Ishikawa (cell line): Measurements from ENCODE around the gene SDE2.

Experiments used
- CREB1 ChIP-seq: IDR thresholded peaks from 2 replicates; pipeline ENCODE4 v1.6.1; 2012; ENCODE audit warnings: low read depth
- EGR1 ChIP-seq: IDR thresholded peaks from 2 replicates; pipeline ENCODE4 v1.6.1; 2012
- EP300 ChIP-seq: IDR thresholded peaks from 2 replicates; pipeline ENCODE4 v1.6.1; 2012; ENCODE audit warnings: borderline replicate concordance
- FOXM1 ChIP-seq: IDR thresholded peaks from 2 replicates; pipeline ENCODE4 v1.6.1; 2012; ENCODE audit warnings: low read depth, borderline replicate concordance
- RAD21 ChIP-seq: IDR thresholded peaks from 2 replicates; pipeline ENCODE4 v1.6.1; 2012; ENCODE audit warnings: low read depth
- TAF1 ChIP-seq: IDR thresholded peaks from 2 replicates; pipeline ENCODE4 v1.6.1; 2012; ENCODE audit warnings: low read depth, mild to moderate bottlenecking
- TCF12 ChIP-seq: IDR thresholded peaks from 2 replicates; pipeline ENCODE4 v1.6.1; 2012; ENCODE audit warnings: low read depth
- TEAD4 ChIP-seq: IDR thresholded peaks from 2 replicates; pipeline ENCODE4 v1.6.1; 2012
- YY1 ChIP-seq: IDR thresholded peaks from 2 replicates; pipeline ENCODE4 v1.6.1; 2012; ENCODE audit warnings: low read depth
- TF ChIP-seq, protein P1 (sequence below): IDR thresholded peaks from 2 replicates; pipeline ENCODE4 v1.6.1; 2012

DNA sequence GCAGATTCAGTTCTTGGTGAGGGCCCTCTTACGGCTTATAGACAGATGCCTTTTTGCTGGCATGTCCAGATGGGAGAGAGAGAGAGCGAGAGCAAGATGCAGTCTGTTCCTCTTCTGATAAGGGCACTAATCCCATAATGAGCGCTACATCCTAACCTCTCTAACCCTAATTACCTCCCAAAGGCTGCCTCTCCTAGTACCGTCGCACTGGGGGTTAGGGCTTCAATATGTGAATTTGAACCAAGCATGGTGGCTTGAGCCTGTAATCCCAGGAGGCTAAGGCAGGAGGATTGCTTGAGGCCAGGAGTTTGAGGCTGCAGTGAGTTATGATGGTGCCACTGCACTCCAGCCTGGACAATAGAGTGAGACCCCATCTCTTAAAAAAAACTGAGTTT lies 10.5 kb upstream of the SDE2 start:
- no peak for TF ChIP-seq TEAD4
- TF ChIP-seq CREB1 = no peak
- no peak for TF ChIP-seq YY1
- TF ChIP-seq TAF1 = no peak
- TF ChIP-seq TCF12 = no peak
- TF ChIP-seq RAD21 = no peak
- no peak for TF ChIP-seq EGR1
- TF ChIP-seq, protein P1, sequence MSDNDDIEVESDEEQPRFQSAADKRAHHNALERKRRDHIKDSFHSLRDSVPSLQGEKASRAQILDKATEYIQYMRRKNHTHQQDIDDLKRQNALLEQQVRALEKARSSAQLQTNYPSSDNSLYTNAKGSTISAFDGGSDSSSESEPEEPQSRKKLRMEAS = no peak
- no peak for TF ChIP-seq EP300
- no peak for TF ChIP-seq FOXM1
